ENCODE data around the gene PDHA1.

The PDHA1 gene

DNA sequence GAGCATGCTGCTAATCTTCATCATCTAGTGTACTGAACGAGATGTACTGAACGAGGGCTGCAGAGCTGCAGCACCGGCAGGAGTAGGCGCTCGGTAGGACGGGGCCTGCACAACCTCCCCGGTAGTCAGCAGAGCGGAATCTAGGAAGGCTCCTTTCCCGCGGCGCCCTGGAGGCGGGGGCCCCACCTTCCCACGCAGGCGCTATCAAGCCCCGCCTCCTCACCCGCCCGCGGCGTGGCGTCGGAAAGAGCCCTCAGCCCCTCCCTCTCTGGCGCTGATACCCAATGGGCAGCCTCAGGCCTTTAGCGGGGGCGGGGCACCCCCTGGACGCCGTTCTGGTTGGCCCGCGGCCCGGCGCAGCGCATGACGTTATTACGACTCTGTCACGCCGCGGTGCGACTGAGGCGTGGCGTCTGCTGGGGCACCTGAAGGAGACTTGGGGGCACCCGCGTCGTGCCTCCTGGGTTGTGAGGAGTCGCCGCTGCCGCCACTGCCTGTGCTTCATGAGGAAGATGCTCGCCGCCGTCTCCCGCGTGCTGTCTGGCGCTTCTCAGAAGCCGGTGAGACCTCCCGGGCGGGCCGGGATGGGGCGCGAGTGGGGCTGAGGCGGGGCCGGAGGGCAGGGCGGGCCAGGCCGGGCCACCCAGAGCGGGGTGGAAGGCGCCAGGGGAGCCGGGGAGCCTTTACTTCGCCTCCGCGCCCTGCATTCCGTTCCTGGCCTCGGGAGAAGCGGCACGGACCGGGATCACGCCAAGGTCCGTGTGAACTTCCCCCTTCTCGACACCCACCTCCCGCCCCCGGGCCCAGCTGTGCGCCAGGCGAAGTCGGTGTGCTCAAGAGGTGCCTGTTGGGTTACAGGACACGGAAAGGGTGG lies at the start of gene PDHA1:
Gene PDHA1 (plus strand): TSS at position 393 of the 874 bp plus-strand sequence. CDS start 111 bp downstream, at position 504.
- peak; percentile 74 to 83 for DNase-seq (ENCODE audit: low read depth in 2 of 2)

DNA sequence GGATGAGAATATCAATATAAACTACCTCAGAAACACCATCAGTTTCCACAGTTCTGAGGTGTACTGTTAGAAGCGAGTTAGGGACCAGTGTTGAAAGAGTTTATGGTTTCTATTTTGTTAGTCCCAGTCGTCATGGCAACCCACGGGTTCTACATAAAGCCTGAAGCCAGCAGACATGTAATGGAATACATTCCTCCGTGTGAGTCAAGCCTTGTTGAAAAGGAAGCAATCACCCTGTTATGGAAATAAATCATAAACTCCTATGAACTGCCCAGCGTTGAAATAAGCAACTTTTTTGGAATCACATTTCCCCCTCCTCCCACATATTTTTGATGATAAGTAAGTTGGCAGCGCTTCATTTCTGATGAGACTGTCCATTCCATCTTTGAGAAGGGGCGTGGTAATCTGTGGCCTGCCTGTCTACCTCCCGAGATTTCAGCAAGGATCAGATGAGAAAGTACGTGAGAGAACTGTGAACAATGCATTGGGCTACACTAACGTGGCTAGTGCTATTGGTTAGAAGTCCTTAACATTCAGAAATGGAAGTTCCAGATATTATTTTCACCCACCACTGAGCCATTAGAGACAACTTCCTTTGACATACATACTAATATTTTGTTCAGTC lies 40.4 kb upstream of the PDHA1 start:
- no peak for DNase-seq (ENCODE audit: low read depth in 2 of 2)

DNA sequence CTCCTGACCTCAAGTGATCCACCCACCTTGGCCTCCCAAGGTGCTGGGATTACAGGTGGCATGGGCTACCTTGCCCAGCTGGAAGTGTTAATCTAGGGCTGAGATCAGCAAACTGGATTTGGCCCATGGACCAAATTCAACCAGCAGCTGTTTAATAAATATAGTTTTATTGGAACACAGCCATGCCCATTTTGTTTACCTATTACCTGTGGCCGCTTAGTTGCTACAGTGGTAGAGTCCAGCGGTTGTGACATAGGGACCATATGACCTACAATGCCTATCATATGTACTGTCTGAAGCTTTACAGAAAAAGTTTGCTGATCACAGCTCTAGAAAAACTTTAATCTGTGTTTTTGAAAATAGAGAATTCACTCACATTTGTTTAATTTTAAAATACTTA lies 17.2 kb upstream of the PDHA1 start:
- DNase-seq (ENCODE audit: low read depth in 2 of 2): no peak

DNA sequence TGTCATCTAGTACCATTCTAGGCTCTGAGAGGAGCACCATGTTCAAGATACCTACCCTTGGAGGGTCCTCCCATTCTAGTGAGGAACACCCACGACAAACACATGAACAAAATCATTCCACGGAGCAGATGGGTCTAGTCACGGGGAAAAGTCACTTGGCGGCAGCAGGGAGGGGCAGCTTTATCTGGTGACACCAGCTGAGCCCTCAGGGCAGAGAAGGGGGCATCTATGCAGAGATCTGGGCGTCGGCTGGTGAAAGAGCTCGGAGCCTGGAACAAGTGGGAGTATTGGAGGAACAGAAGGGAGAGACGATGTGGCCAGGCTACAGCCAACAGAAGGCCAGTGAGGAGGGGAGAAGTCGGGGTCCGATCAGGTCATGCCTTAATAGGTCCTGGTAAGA lies 11.9 kb upstream of the PDHA1 start:
- no peak for DNase-seq (ENCODE audit: low read depth in 2 of 2)

DNA sequence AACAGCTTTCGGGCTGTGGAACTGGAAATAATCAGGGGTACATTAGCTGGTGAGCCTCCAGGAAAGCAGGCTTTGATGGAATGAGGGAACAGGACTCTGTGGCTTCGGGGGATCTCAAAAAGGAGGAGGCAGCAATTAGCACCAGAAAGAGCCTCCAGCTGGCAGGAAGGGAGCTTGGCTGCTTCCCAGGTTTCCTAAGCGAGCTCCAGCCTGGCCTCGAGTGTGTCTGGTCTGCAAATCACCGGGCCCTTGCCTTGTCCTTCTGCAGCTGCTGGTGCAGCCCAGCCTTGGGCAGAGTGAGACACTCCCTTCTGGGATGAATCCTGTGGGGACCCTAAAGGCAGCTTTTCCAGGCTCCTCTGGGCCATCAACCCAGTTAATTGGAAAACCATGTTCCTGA lies 10.7 kb upstream of the PDHA1 start:
- no peak for DNase-seq (ENCODE audit: low read depth in 2 of 2)

DNA sequence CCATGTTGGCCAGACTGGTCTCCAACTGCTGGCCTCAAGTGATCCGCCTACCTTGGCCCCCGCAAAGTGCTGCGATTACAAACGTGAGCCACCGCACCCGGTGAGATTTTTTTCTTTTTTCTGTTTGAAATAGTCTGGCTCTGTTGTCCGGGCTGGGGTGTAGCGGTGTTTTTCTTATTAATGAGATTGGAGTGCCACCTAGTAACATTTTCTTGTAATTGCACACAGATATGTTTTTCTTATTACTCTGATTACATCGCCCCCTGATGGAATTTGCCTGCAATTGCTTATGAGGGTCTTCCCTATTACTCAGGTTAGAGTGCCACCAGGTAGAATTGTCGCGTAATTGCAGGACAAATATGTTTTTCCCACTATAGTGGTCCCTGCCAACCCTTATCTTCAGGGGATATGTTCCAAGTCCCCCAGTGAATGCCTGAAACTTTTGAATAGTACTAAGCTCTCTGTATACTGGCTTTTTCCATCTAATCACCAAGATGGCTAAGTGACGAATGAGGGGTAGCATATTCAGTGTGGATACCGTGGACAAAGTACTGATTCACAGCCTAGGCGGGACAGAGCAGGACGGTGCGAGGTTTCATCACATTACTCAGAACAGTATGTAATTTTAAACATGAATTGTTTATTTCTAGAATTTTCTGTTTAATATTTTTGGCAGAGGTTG lies 8.6 kb upstream of the PDHA1 start:
- no peak for DNase-seq (ENCODE audit: low read depth in 2 of 2)

DNA sequence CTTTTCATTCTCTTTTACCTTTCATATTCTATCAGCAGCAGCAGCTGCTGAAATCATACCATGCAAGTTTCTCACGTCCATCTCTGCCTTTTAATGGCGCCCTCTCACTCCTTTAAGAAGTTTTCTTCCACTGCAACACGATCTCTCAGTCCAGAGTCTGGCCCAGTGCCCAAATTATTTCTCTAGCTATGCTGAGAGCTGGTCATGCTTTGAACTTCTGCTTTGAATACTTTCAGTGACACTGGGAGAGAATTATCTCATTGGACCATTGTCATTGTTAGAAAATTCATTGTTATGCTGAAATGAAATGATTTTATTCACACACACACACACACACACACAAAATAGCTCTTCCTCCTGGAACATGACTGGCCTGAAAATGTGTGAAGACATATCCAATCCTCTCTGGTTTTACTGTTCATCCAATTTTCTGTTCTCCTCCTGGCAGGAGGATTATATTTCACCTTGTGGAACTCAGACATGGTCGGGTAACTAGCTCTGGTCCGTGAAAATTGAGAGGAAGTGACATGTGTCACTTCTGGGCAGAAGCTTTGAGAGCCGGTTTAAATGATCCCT lies 1.3 kb upstream of the PDHA1 start:
- DNase-seq (ENCODE audit: low read depth in 2 of 2): no peak

DNA sequence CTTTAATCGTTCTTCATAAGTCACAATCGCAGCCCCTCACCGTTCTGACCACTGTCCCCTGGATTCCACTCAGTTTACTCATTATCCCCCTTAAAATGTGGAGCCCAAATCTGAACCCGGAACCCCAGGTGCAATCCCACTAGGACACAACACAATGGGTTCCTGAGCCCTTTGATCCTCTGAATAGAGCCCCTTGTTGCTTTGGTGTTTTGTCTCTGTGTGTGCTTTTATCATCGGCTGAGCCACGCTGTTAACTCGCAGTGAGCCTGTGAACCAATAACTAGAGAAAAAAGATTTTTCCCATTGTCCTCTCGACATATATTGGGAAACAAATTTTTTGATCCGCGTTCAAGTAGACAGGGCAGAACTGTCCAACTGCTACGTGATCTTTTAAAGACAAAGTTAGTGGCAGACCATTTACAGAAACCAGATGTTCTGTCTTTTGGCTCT lies 617 bp upstream of the PDHA1 start:
- DNase-seq (ENCODE audit: low read depth in 2 of 2): no peak

DNA sequence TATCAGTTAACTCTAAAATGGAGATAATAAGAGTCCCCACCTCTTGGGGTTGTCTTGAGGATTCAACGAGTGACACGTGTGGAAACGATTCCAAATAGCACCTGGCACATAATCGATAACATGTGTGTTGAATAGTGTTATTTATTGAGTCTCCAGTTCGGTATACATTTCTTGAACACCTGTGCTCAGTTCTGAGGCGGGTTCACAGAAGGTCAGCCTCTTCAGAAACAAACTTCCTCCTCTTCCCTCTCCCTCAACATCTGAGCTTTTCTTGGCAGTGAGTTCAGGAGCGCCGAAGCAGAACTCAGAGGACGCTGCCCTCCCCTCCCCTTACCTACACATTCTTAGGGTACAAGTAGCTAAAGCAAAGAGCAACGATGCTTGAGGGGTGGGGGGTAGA lies 934 bp downstream of the PDHA1 start:
- no peak for DNase-seq (ENCODE audit: low read depth in 2 of 2)

DNA sequence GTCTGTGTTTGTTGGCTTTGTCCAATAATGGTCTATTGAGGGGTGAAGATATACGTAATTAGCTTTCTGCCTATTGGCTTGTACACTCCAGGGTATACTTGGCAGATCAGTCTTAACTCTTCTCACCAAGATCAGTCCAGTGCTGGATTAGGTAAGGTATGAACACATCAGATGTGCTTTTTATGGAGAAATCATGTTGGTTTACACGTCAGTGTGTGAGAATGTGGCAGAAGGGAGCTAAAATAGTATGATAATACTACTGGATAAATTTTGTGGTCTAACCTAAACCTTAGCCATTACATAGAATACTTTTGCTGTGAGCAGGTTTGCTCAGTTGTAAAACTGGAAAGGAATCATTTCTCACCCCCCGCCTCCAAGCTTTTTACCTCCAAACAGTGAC lies 4.2 kb downstream of the PDHA1 start:
- DNase-seq (ENCODE audit: low read depth in 2 of 2): no peak

DNA sequence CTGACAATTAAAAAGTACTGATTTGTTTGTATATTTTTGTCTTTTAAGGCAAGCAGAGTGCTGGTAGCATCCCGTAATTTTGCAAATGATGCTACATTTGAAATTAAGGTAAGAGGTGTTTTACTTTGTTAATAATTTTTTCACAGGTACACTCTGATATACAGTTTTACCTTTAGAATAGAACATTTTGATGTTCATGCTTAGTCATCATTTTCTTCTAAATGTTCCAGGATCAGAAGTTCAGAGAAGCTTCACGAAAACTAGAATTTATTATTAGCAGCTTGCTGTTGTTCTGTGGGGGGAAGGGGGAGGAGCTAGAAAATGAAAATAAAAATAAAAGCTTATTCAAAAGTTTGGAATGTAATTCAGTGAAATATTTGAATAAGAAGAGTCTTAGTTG lies 5.5 kb downstream of the PDHA1 start:
- DNase-seq (ENCODE audit: low read depth in 2 of 2): no peak

DNA sequence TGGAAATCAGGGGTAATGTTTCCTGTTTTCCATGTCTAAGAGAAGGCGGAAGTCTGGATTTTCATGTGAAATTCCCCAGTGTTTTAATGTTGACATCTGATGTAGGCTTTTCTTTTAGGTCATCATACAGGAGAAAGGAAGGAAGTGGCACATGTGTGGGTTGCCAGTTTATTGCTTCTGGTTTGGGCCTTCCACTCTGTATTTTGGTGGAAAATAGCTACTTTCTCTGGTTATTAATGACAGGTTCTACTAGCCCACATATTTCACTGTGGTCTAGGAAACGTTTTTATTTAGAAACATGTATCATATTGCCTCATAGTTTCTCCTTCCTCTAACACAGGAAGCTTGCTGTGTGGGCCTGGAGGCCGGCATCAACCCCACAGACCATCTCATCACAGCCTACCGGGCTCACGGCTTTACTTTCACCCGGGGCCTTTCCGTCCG lies 7.2 kb downstream of the PDHA1 start:
- DNase-seq (ENCODE audit: low read depth in 2 of 2): no peak

DNA sequence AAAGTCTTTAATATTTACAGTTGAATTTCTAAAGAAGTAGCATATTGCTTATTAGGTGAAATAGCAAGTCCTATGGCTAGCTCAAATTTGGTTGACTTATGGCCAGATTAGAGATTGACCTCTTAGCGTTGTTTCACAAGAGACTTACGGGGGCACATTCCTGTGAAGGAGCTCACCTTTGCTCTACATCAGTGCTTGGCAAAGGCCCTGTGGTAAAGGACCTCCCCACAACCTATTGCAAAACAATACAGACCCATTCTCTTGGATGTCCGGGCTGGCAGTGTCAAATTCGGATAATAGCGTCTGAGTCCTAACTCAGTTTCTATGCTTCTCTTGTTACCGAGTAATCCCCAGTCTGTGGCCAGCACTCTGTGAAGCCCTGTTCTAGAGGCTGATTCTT lies 10.9 kb downstream of the PDHA1 start:
- no peak for DNase-seq (ENCODE audit: low read depth in 2 of 2)

DNA sequence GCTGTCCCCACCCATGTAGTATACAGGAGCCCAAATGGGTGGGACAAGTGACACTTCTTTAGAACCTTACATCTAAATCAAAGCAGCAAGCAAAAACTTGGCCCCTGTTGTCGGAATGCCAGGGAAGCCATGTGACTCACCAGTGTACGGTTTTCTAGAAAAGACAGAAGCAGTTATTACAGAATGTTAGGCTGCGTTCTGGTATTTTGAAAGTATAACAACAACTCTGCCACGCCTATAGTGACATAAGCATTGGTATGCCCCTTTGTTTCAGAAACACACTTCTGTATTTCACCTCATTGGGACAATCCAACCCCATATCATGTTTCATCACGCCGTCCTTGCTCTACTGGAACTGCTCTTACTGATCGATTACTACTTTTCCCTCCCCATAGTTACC lies 14.8 kb downstream of the PDHA1 start:
- DNase-seq (ENCODE audit: low read depth in 2 of 2): no peak

DNA sequence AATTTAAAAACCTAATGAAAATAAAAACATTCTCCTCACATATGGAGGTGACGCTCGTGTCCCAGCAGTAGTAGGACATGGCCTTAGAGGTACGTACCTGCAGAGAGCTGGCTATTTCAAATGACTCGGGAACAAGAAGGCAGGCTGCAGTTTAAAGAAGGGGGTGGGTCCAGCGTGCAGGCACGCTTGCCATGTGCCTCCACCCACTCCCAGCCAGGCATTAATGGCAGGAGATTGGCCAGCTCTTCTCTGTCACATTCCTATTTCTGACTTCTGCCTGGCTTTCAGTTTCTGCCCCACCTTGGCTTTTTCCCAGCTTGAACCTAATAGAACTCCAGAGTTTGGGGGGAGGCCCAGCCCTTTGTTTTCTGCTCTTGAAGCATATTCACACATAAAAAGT lies 17.2 kb downstream of the PDHA1 start:
- no peak for DNase-seq (ENCODE audit: low read depth in 2 of 2)

DNA sequence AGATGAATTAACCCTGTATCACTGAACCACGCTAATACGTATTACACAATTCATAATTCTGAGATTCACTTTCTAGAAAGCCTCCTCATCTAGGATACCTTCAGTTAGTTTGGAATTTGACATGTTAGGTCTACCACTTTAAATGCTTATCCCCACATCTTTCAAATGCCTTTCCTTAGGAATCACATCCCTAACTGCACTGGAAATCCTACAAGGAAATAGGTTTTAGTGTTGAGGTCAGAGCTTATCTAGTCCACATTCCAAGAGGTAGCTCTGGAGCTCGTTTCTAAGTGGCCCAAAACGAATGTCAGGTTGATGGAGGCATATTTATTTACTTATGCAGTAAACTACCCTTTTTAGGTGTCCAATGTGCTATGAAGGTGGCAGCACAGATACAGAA lies 18.0 kb downstream of the PDHA1 start:
- no peak for DNase-seq (ENCODE audit: low read depth in 2 of 2)

DNA sequence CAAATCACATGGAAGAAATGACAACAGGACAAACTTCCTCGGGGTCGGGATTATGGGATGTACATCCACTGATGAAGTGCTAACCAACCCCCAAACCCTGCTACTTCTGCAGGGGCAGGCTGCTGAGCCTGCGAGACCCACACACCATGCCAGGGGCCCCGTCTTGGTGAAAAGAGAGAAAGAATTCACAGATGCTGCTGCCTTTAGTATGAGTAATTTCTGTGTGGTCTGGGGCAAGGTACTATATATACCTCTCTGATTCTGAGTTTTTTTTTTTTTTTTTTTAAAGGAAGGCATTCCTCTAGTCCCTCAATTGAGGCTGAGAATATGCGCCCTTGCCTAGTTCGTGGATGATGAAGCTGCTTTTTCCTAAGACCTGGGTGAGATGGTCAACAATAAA lies 24.8 kb downstream of the PDHA1 start:
- DNase-seq (ENCODE audit: low read depth in 2 of 2): no peak

DNA sequence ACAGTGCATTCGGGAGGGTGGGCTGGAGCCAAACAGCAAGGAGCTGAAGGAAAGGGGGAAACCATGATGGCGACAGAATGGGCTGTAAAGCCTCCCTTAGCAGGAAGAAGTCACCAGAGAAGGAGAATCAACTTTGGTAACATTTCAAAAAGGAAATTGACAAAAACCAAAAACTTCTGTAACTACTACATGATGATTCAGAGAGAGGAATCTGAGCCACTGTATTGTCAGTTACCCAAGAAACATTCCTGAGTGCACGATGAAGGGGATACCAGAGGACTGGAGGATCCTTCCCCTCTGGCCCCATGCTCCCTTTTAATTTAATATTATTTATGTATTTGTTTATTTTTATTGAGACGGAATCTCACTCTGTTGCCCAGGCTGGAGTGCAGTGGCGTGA lies 26.3 kb downstream of the PDHA1 start:
- no peak for DNase-seq (ENCODE audit: low read depth in 2 of 2)

DNA sequence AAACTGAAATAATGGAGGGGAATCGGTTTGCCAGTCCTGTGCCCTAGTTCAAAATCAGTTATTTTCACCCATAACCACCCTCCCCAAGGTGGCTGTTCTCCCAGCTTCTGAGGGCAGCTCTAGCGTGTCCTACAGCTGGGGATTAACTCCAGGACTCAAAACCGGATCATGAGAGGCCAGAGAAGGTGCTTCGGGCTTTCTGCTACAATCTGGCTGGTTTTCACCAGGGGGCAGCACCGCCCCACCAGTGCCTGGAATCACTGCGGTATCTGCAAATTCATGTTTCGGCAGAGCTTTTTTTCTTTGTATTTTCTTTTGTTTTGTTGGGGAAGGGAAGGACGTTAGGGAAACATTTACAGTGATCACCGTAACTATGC lies 28.4 kb downstream of the PDHA1 start:
- peak; percentile 20 to 35 for DNase-seq (ENCODE audit: low read depth in 2 of 2)

DNA sequence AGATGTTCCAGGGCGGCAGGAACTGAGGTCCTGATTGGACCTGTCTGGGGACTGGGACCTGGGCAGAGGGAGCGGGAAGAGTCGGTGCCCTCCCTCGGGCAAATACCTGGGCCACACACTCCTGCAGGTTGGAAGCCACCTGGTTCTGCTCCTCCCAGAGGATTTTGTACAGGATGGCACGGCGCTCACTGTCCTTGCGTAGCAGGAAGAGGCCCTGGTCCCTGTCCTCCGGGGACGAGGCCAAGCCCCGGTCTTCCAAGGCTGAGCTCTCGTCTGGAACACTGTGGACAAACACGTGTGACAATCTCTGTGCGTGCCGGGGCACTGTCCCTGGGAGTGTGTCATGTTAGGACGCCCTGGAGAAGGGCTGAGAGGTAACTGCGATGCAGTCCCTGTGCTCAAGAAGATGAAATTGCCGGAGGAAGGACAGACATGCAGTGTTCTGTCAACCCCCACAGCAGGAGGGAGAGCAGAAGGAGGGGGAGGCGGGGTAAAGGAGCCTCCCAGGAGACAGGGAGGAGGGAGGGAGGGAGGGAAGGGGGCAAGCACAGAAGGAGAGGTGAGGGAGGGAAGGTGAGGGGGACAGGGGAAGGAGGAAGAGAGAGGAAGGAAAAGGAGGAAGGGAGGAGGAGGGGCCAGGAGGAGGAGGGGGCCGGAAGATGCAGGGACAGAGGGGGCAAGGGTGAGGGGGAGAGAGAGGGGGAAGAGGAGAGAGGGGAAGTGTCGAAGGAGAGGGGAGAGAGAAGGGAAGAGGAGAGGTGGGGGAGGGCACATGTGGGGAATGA lies 29.0 kb downstream of the PDHA1 start:
- DNase-seq (ENCODE audit: low read depth in 2 of 2): no peak

DNA sequence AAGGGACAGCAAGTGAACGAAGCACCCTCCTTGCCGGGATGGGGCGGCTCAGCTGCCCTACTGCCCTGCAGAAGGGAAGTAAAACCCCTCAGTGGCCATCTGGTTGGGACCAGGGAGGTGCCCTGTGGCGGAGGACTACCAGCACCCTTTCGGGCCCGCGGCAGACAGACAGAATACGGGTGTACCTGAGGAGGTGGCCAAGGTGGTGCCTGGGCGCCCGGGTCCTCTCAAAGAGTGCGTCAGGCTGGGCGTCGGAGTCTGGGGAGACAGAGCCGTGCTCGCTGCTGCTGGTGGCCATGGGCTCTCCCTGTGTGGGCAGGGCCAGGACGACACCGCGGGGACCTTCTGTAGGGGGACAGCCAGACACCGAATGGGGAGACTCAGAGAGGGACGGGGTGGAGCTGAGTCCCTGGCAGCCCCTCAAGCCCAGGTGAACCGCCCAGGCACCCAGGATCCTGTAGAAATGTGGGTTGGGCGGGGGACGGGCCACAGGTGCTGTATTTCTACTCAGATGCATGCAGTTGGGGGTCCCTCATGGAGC lies 29.7 kb downstream of the PDHA1 start:
- DNase-seq (ENCODE audit: low read depth in 2 of 2): no peak
